DMS53 (cell line): ENCODE results near the gene LRRC8B.
"Not testable (repeated sequence)": the region's sequence is repeated elsewhere in the genome, so short reads cannot be mapped to it uniquely, and the experiment has no call there.

ENCODE experiments used
- DNase-seq: peaks from one replicate; lab custom pipeline; 2025; lab: John Stamatoyannopoulos, UW

The LRRC8B gene

DNA sequence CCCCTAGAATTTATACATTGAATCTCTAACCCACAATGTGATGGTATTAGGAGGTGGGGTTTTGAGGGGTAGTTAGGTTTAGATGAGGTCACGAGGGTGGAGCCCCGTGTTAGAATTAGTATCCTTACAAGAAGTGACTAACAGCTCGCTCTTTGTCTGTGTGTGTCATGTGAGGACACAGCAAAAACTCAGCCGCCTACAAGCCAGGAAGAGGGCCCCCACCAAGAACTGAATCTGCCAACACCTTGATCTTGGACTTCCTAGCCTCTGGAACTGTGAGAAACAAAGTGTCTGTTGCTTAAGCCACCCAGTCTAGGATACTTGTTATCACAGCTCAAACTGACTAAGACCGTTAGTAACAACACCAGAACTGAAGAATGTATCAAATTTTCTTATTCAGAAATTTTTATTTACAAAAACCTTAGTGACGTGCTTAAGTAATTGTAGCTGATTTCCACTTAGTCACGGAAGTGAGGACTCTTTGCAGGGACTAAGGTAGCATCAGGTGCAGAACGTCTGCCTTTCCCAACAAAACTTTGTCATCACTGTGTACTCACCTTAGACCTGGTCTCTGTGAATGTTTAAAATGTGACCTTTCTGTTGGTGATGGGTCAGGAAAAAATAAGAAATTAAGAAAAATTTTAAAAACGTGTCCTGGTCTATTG is 83.8 kb downstream of the LRRC8B start:
- DNase-seq = no peak

DNA sequence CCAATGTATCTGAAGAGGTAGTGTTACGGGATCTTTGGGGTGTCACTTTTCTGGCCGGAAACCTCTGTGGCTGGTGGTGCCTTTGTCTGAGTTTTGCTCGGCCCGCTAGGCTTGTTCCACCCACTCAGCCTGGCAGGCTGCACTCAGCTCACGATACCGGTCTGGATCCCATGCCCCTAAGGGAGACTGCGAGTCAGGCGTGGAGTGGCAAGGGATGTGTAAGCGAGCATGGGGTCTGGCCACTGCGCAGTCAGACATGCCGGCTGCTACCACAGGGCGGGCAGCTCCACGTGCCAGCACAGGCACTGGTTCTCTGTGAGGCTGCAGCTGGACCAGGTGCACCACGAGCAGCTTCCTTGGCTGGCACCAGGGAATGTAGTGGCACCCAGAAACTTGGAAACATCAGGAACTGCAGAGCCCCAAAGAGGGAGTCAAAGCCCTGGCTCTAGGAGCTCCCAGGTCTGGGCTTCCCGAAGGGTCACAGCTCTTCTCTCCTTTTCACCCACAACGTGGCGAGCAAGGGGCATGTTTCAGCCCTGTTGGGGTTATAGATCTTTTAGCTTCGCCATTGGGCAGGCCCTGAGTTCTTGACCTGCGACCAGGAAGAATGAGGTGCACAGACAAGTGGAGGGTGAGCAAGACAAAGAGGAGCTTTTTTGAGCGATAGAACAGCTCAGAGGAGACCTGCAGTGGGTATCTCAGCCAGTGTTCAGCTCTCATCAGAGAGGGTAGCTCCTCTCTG is 84.5 kb downstream of the LRRC8B start:
- no peak for DNase-seq

DNA sequence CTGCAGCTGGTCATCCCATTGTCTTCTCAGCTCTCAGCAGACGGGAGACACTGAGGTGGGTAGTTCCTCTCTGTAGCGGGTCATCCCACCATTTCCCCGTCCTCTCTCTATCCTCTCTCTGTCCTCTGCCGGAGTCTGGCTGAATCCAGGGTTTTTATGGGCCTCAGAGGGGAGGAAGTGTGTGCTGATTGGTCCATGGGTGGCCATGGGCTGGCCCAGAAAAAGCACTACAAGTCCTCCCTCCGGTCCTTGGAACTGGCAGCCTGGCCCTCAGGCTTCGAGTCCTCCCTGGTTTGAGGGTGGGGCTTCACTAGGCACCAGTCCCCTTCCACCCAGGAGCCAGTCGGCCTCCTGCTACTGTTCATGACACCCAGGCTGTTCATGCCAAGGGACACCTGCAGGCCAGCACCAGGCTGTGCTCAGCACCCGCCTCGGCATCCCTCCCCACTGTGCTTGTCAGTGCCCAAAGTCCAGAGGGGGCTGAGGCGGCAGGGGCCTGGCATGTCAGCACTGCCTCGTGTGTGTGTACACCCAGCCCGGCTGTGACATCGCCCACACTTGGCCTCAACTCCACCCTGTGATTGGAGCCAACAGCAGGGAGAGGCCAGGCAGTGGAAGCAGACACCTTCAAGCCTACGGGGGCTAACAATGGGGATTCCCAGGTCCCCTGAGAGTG is 85.3 kb downstream of the LRRC8B start:
- DNase-seq = no peak

DNA sequence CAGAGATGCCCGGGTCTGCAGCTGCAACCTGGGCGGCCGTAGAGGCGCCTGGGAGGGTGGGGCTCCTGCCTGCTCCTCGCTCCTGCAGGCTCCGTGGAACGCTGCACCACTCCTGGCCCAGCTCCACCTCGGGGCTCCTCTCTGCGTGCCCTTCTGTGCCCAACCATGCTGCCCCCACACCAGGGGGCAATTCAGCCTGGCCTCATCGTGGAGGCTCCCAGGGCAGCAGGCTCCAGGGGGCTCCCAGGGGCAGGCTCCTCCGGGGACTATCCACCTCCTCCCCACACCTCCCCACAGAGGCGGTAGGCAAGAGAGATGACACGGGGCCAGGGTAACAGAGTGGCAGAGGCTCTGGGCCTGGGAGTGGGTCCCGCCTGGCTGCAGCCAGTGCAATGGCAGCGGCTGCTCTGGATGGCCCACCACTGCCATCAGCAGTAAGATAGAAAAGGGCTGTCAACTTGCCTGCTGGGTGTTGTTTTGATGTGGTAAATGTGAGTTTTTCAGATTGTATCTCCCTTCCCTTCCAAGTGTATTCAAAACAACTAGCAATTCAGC is 85.9 kb downstream of the LRRC8B start:
- no peak for DNase-seq

DNA sequence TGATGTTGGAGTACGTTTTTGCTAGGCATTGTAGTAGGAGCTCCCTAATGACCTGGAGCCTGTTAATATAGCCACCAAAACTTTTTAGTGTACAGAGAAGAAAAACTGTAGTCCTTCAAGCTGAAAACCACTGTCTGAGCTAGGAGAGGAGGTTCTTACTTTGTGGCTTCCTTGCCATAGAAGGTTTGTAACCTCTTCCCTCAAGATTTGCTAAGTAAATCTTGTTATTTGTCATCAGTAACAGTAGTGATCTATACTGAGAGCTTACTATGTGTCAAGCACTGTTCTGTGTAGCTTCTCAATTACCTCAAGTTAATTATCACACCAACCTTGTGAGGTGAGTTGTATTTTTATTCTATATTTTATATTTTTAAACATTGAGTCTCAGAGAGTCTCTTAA is 87.1 kb downstream of the LRRC8B start:
- DNase-seq = no peak

DNA sequence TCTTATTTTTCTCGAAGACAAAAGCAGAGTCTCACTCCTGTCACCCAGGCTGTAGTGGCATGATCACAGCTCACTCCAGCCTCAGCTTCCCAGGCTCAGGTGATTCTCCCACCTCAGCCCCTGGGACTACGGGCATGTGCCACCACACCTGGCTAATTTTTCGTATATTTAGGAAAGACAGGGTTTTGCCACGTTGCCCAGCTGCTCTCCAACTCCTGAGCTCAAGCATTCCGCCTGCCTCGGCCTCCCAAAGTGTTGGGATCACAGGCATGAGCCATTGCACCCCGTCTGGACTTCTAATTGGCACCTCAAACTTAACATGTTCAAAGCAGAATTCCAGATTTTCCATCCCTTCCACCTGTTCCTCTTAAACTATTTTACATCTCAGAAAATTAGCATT is 89.3 kb downstream of the LRRC8B start:
- DNase-seq = no peak

DNA sequence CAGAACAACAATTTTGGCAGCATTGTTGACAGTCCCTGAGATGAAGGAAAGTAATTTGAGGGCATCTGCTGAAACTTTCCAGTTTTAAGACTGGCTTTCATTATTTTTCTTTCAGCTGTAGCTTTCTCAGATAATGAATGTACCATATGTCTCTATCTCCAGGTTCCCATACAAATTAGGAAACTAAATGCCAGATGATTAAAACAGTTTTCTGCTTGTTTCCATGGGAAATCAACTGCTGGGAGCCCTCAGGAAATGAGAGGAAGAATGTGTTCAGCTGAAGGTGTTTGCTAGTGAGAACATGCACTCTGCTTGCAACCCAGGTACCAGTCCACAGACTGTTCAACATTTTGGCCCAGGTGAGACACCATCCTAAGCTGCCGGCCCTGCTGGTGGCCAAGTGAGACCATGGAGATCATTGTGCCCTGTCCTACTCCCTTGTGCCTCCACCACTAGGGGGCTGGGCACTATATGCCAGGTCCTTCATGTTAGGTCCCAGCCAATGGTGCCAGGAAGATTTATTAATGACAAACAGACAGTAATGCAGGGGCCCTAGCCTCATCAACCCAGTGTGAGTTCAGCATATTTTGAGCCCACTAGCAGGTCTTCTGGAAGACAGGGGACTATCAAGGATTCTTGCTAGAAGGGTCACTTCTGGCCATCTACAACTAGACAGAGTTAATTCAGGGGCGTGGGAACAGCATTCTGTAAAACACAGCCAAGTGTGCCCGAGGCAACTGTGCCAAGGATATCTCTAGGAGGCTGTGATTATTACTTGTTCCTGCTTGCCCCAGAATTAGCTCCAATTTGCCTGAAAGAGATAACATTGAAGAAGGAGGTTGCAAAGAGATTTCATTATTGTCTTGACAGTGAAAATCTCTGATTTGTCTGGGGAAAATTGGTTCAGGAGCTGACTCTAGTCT is 91.3 kb downstream of the LRRC8B start:
- DNase-seq = peak; percentile 70

DNA sequence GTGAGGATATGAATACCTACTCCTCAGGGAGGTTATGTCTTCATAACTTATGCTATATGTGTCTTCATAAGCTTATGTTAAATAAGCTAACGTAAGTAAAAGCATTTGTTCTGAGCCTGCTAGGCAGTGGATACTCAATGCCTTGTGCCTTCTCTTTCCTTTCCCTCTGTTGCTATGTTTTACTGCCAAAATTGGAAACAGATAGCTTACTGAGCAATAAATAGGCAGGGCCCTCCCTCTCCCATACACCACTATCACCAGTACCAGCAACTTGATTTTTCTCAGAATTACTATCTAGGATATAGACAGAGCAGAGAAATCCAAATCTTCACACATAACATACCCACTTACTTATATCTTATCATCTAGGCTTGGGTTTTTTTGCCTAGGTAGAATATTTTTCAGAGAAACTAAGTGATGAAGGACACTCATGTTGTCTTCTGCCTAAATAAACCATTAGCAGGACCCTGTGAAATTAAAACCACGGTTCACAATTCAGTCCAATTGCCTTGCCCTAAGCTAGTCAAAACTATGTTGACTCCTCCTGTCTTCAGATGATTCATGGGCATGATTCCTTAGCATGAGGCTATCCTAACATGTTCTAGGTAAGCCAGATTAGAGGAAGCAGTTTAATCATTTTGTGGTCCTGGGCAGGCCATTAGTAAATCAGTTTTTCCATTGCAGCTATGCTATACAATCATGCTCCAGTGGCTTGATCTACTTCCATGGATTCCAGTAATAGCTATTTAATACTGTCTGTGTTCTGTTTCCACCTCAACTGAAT is 92.4 kb downstream of the LRRC8B start:
- no peak for DNase-seq

DNA sequence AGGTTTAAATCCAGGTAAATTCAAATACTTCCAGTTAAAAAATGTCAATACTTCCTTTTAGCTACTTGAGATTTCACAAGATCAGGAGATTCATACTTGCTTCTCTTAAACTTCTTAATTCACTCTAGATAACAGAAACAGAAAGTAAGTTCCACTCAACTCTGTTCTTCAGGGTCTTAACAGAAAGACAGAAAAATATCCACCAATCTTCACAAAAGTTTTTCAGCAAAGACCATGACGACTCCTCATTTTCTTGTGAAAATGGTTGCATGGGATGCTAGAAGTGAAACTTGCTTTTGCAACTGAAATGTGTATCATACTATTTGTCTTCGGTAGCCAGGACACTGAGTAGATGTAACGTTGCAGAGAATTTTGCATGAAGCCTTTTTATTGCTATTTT is 96.0 kb downstream of the LRRC8B start:
- no peak for DNase-seq

DNA sequence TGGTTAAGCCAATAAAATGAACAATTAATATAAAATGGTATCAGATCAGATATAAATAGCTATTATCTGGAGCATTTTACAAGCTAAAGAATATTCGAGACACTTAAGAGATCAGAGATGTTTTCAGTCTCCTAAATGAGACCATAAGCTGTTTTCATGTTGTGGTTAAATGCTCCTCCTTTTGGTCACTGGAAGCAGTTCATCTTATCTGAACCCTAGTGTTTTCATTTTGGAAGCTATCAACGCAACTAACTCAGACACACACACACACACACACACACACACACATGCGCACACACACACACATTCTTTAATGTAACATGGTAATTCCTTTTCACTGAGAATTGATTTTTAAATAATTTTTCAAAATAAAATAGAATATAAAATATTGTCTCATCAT is 98.3 kb downstream of the LRRC8B start:
- peak; percentile 21 for DNase-seq

DNA sequence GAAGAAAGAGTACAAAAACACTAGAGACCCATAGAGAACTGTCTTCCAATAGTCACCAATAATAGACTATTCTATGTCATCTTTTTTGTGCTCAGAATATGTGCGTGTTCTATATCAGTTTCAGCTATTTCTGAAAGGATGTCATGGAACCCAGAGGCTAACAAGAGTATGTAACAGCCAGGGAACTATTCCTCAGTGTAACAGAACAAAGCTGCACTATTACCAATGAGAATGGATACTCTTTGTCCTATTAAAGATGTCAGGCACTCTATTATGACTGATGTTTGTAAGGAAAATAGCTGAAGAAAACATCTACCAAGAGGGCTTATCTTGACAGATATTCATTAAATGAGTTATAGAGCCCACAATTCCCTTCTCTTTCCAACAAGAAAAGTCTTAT is 99.7 kb downstream of the LRRC8B start:
- DNase-seq = no peak

DNA sequence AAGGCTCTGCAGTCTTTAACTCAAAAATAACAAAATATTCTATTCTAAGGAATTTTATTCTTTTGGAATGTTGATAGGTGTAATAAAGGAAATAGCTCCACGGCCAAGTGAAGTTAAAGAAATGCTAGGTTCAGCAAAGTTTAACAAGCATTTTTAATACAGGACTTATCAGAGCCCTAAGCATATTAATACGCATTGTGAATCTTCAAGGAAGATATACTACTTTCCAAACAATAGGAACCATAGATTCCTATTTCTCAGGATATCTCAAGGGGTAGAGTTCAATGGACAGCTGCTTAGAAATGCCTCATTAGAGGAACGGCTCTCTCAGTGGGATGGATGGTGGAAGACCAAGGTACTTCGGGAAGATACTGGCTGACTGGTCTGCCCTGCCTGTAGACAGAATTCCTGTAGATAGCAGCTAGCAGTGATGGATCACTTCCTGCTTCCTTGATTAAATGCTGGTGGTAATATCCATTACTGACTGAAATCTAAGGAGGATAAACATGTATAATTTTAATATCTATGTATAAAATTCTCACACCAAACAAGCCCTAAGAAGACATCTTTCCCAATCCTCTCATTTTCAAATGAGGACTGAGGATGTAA is 100.2 kb downstream of the LRRC8B start:
- DNase-seq = no peak

DNA sequence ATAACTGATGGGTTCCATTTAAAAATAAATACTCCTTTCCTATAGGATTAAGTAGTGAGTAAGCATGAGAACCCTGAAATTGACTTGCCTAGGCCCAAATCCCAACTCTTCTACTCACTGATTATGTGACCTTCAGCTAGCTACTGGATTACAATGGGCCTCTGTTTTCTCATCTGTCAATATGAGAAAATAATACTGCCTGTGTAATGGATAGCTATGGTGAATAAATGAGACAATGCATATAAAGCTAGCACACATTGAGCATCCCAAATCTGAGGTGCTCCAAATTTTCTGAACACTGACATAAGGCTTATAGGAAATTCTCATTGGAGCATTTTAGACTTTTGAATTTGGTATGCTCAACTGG is 103.0 kb downstream of the LRRC8B start:
- DNase-seq = no peak

DNA sequence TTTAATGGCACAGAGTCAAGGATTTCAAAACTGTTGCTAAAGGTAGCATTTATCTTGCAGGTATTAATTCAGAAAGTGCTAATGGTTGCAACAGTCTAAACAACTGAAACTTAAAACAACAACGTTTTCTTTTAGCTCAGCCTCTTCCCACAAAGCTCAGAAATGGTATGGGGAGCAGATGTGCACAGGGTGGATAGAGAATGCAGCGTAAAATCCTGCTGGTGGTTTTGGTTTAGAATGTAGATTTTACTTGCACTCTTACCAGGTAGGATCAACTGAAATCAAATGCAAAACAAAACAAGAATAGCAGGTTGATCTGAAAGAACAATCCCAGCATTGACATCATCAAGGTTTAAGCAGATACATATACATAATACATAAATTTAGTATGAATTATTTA is 104.5 kb downstream of the LRRC8B start:
- no peak for DNase-seq

DNA sequence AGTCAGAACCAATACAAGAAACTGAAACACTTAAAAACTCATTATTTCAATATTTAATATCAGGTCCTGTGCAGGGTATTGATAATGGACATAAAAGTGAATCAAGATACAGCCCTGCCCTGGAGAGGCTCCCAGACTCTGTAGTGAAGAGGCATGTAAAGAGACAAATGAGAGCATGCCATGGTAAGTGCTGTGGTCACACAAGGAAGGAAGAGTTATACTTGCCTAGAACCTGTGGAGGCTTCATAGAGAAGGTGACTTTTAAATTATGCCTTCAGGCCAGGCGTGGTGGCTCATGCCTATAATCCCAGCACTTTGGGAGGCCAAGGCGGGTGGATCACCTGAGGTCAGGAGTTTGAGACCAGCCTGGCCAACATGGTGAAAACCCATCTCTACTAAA is 105.0 kb downstream of the LRRC8B start:
- not testable (repeated sequence) for DNase-seq

DNA sequence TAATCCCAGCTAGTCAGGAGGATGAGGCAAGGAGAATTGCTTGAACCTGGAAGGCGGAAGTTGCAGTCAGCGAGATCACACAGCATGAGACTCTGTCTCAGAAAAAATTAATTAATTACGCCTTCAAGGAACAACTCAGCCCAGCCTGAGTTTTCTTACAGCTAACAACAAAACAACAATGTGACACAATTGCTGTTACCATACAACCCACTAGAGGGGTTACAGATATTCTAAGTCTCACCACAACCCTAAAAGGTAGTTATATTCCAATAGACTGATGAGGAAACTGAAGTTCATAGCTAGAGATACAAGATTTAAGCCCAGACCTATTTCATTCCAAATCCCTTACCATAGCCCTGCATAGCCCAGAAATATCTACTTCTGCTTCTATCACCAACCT is 105.4 kb downstream of the LRRC8B start:
- DNase-seq = no peak

DNA sequence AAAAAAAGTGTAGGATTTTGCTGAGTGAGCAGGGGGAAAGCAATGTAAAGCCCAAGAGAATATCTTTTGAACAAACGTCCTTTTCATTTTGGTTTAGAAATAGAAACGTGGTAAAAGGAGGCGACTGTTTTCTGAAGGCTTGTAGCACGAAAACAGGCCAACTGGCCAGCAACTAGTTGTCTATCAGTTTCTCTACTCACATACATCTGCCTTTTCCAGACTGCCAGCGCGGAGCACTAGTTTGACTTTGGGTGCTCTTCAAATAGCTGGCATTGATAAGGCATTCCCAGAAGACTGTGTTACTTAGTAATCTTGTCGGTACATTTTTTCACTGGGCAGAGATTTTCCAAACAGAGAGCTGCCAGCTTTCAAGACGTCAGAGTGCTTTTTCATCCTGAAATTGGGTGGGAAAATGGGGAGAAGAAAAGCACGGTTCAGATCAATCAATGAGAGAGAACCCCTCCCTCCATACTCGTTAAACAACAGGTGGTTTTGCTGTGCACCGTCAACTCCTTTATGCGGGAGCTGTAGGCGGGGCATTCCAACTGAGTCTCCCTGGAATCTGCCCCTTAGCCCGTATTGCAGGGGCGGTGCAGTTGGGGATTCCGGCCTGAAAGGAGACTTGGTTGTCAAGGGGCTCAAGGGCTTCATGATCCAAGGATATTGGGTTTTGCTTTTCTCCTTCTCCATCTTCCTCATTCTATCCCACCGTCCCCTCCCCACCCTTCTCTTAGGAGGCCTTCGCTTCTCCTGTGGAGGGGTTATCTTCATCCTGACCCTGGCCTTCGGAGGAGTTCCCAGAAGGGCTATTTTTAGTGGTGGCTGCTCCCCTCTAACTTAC is 107.4 kb downstream of the LRRC8B start:
- peak; percentile 25 for DNase-seq

DNA sequence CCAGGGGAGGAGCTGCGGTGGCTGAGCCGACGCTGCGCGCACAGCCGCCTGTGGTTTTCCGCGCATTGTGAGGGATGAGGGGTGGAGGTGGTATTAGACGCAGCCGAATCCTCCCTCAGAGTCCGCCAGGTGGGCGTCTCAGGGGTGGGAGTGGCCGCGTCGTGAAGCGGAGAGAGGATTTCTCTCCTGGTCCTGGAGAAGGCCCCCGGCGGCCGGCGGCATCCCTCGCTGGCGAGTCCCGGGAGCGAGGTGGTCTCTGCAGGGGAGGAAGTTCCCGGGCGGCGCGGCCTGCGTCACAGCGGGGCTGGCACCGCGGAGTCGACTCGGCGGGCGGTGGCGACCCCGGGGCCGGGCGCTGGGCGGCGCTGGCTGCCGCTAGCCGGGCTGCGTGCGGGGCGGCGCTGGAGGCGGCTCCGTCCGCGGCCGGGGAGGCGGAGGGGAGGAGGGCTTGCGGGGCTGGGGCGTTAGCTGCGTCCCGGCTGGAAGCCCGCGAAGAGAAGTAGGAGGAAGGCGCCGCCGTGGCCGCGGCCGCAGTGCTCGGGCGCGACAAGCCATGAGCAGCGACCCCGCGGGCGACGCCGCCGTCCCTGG is 108.1 kb downstream of the LRRC8B start, which contains the start of gene LRRC8C:
Gene LRRC8C (plus strand): TSS at position 464 of the 591 bp plus-strand sequence. CDS start 53,354 bp downstream, outside the sequence.
- peak; percentile 91 for DNase-seq

DNA sequence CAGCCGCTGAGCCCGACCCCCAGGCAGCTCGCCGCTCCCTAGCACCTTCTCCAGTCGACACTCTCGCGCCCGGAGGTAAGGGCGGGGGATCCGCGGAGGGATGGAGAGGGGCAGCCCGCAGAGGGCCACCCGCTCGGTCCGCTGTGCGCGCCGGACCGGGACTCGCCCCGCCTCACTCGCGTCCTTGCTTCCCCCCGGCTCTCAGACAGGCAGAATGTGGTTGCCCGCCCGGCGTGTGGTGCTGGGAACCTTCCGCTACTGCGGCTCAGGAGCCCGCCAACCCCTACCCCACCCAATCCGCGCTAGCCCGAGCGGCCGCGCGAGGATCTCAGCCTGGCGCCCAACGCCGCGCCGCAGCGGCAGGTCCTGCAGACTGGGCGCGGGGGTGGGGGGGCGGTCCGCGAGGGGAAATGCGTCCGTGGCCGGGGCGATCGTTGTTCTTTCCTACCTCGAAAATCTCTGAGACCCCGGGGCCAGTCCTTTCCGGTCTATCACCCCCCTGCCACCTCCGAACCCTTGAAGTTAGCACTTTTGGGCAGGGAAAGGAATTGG is 108.7 kb downstream of the LRRC8B start:
- DNase-seq = peak; percentile 83
